K562 treated with DMSO at 1 percent for 4 hours (cell line): ENCODE measurements around the gene JUN. TPM values are rescaled to one million over a fixed set of nuclear protein-coding genes. Genes with fewer than 3 reads are reported as not detected.

Experiments used
- total RNA-seq: library from RNA; unstranded; fragments of 300-600 nt; gene quantifications from 2 replicates; pipeline ENCODE4 v1.2.3, GENCODE V29; 2022; ENCODE audit not compliant: insufficient read depth

The JUN gene
- 24.3 and 37.6 TPM in 2 replicates for total RNA-seq

DNA sequence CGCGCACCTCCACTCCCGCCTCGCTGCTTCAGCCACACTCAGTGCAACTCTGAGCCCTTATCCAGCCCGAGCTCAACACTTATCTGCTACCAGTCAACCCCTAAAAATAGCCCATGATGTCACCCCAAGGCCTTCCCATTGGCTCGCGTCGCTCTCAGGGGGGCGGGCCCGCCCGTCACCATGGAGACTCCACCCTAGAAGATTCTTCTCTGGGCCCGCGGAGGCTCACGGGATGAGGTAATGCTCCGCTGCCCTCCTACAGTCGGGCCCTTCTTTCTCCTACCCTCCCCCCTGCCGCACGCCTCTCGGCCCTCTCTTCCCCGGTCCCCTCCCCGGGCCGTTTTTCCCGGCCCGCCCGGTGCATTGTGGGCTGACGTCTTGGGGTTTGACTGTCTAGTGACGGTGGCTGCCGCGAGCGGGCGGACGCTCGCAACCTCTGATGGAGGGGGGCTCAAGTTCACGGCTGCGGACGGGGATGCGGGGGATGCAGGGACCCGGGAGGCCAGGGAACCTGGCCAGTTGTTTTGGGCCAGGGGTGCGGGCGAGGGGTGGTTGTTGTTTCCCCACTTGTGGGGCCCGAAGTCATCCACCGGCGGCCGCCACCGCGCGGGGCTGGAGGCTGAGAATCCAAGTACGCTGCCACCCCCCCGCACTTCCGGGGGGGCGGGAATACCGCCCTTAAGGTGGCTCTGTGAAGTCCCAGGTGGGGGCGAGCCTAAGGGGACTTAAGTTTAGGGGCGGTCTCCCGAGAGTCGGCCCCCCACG, at the start of gene JUN:
JUN (minus strand) TSS at position 55 of the 765 bp plus-strand sequence. CDS start 977 bp downstream, outside the sequence.

Other genes starting within 250 kb of the JUN start
- 4.9 and 16.1 TPM in 2 replicates for gene OMA1, start 237.3 kb downstream of the JUN start, total RNA-seq
- not detected in 2 replicates for gene TACSTD2, start 206.8 kb downstream of the JUN start, total RNA-seq
- 6.8 and 8.4 TPM in 2 replicates for gene MYSM1, start 84.0 kb downstream of the JUN start, total RNA-seq